ENCODE data around the gene XPO6.

The XPO6 gene

GRCh38 chr16:28172336-28172735 is 39.4 kb downstream of the XPO6 start:
- no peak for DNase-seq

DNA sequence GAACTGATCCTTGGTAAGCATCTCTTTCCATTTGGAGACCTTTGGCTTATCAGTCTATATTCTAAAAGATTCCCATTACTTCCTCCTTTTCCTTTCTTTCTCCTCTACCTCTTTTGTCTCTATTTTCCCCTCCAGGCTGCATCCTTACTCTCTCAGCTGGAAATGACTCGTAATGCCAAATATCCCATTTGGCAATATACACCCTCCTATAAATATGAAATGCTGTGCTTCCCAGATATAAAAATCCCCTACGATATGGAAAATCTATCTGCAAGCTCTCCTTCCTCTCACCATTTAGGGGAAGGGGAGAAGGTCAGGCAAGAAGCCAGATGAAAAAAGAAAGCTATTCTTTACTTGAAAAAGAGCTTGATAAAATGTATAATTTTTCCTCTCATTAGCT is 39.9 kb downstream of the XPO6 start:
- Histone ChIP-seq H3K36me3 (replicated peaks) (peaks cover 36% of the 10 kb centered on the region), H3K27ac (no peak overlapping the region), H3K27me3 (replicated peaks) (no peaks in the 10 kb centered on the region), H3K4me3 (ENCODE audit: low read depth, low read length) (no peak overlapping the region)
- TF ChIP-seq CTCF (IDR thresholded peaks at IDR 0.05; ENCODE audit: low read depth, low read length, missing control alignments), result no peak
- no peak for DNase-seq
- in situ Hi-C loops (cut with HindIII; ENCODE audit: low pct_ligation_motif_present, low sequenced_read_pairs), result no loop called here

More at GRCh38 chr16:28172336-28172735, 39.4 kb downstream of the XPO6 start:
- Histone ChIP-seq H3K27me3 (replicated peaks) (no peaks in the 10 kb centered on the region), H3K36me3 (replicated peaks) (peaks cover 35% of the 10 kb centered on the region), H3K27ac (no peak overlapping the region), H3K4me3 (ENCODE audit: low read depth, low read length) (no peak overlapping the region)
- in situ Hi-C loops (cut with HindIII; ENCODE audit: low pct_ligation_motif_present, low sequenced_read_pairs), result no loop called here
- no peak for TF ChIP-seq CTCF (IDR thresholded peaks at IDR 0.05; ENCODE audit: low read depth, low read length, missing control alignments)

- no peak for DNase-seq
- no peak for TF ChIP-seq CTCF (IDR thresholded peaks at IDR 0.05; ENCODE audit: low read depth, low read length, missing control alignments)
- Histone ChIP-seq H3K27ac (no peak overlapping the region), H3K27me3 (replicated peaks) (no peaks in the 10 kb centered on the region), H3K36me3 (replicated peaks) (peaks cover 35% of the 10 kb centered on the region), H3K4me3 (ENCODE audit: low read depth, low read length) (no peak overlapping the region)
- in situ Hi-C loops (cut with HindIII; ENCODE audit: low pct_ligation_motif_present, low sequenced_read_pairs), result no loop called here
Measured at GRCh38 chr16:28168991-28169554, 42.7 kb downstream of the XPO6 start.

DNA sequence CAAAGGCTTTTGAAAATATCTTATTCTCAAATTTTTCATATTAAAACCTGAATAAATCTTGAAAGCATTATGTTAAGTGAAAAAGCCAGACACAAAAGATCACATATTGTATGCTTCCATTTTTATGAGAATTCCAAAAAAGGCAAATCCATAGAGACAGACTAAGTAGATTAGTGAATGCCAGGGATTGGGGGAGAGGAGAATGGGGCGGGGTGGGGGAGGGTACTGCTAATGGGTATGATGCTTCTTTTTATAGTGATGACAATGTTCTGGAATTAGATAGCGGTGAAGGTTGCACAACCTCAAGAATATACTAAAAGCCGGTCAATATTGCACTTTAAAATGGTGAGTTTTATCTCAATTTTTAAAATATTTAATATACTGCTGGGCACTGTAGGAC is 44.0 kb downstream of the XPO6 start:
- no peak overlapping the region for H3K27ac ChIP-seq
- H3K4me3 ChIP-seq (ENCODE audit: low read depth, low read length), result no peak overlapping the region

GRCh38 chr16:28167221-28167620 is 44.5 kb downstream of the XPO6 start:
- no peak overlapping the region for H3K27ac ChIP-seq
- in situ Hi-C loops (cut with HindIII; ENCODE audit: low pct_ligation_motif_present, low sequenced_read_pairs), result no loop called here
- peaks cover 33% of the 10 kb centered on the region for H3K36me3 ChIP-seq (replicated peaks)
- no peaks in the 10 kb centered on the region for H3K27me3 ChIP-seq (replicated peaks)
- no peak overlapping the region for H3K4me3 ChIP-seq (ENCODE audit: low read depth, low read length)
- no peak for TF ChIP-seq CTCF (IDR thresholded peaks at IDR 0.05; ENCODE audit: low read depth, low read length, missing control alignments)
- no peak for DNase-seq

More for the DNA sequence above, 44.0 kb downstream of the XPO6 start:
- no peak for DNase-seq
- H3K27me3 ChIP-seq (replicated peaks), result no peaks in the 10 kb centered on the region
- peaks cover 38% of the 10 kb centered on the region for H3K36me3 ChIP-seq (replicated peaks)
- in situ Hi-C loops (cut with HindIII; ENCODE audit: low pct_ligation_motif_present, low sequenced_read_pairs), result no loop called here
- TF ChIP-seq CTCF (IDR thresholded peaks at IDR 0.05; ENCODE audit: low read depth, low read length, missing control alignments), result no peak

Data from brain microvascular endothelial cell (primary cell).